ENCODE data around the gene PCCA.

DNA sequence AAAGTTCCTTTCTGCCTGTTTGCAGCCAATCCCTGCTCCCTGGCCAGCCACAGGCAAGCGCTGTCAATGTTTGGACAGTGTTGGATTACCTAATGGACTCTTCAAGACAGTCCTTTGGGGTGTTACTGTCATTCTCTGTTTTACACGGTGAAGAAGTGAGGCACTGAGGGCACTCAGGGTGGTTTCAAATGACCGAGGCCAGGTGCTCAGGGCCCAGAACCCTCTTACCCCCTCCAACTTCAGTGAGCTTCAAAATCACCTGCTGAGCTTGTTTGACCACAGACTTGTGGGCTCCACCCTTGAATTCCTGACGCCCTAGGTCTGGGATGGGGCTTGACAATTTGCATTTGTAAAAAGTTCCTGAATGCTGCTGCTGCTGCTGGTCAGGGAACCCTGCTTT lies 401.8 kb downstream of the PCCA start:
- TF ChIP-seq, protein P1, sequence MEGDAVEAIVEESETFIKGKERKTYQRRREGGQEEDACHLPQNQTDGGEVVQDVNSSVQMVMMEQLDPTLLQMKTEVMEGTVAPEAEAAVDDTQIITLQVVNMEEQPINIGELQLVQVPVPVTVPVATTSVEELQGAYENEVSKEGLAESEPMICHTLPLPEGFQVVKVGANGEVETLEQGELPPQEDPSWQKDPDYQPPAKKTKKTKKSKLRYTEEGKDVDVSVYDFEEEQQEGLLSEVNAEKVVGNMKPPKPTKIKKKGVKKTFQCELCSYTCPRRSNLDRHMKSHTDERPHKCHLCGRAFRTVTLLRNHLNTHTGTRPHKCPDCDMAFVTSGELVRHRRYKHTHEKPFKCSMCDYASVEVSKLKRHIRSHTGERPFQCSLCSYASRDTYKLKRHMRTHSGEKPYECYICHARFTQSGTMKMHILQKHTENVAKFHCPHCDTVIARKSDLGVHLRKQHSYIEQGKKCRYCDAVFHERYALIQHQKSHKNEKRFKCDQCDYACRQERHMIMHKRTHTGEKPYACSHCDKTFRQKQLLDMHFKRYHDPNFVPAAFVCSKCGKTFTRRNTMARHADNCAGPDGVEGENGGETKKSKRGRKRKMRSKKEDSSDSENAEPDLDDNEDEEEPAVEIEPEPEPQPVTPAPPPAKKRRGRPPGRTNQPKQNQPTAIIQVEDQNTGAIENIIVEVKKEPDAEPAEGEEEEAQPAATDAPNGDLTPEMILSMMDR (conservative IDR thresholded peaks at IDR 0.05), result no peak
- TF ChIP-seq ZFX (IDR thresholded peaks at IDR 0.05), result no peak
